CD4-positive, alpha-beta memory T cell (primary cell): ENCODE data around the gene CCDC201. TPM values are rescaled to one million over a fixed set of nuclear protein-coding genes. Genes with fewer than 3 reads are reported as not detected.
"Not testable (repeated sequence)": the region's sequence is repeated elsewhere in the genome, so short reads cannot be mapped to it uniquely, and the experiment has no call there.

Experiments
- CTCF ChIA-PET: fragments of 350-600 bp; sonication (Branson Sonifier 250); formaldehyde crosslinking; loops from one replicate; lab custom pipeline; 2021; ENCODE audit warnings: inconsistent platforms; ENCODE audit not compliant: partially characterized antibody; lab: Charles Lee
- POLR2A ChIA-PET: fragments of 350-600 bp; sonication (Branson Sonifier 250); formaldehyde crosslinking; loops from one replicate; lab custom pipeline; 2021; ENCODE audit not compliant: partially characterized antibody; lab: Charles Lee
- DNase-seq, 5 donors: peaks; one replicate each; pipeline versions ENCODE4 v3.0.0 to v3.0.0-alpha.2; 2020 to 2022; ENCODE audit warnings: mixed read lengths in 1 of 5
- H3K27ac ChIP-seq: one replicate; pipeline ENCODE4 v1.7.0; 2013; ENCODE audit warnings: low read depth, low read length
- H3K27me3 ChIP-seq: 2 replicates; pipeline ENCODE4 v1.7.0; 2013; ENCODE audit warnings: mild to moderate bottlenecking, low read length, moderate library complexity; ENCODE audit not compliant: insufficient read depth
- H3K36me3 ChIP-seq: 2 replicates; pipeline ENCODE4 v1.7.0; 2013; ENCODE audit warnings: mild to moderate bottlenecking, low read length, moderate library complexity; ENCODE audit not compliant: insufficient read depth
- H3K4me1 ChIP-seq: 2 replicates; pipeline ENCODE4 v1.7.0; 2013; ENCODE audit warnings: mild to moderate bottlenecking, low read length, moderate library complexity; ENCODE audit not compliant: insufficient read depth
- H3K4me3 ChIP-seq, 2 donors: one replicate each; pipeline ENCODE4 v1.7.0; 2013; ENCODE audit warnings: low read length in 2 of 2, mild to moderate bottlenecking in 1 of 2
- H3K9me3 ChIP-seq, 2 donors: one replicate each; pipeline ENCODE4 v1.7.0; 2013; ENCODE audit warnings: low read length in 2 of 2, control low read depth in 1 of 2; ENCODE audit not compliant: control insufficient read depth in 1 of 2
- H3K27ac Mint-ChIP-seq, 7 donors: one replicate each; pipeline ENCODE4 v1.8.0; 2020 to 2021; ENCODE audit warnings: mixed read lengths in 7 of 7, mild to moderate bottlenecking in 6 of 7, inconsistent platforms in 3 of 7, moderate library complexity in 3 of 7
- H3K27me3 Mint-ChIP-seq, 2 donors: one replicate each; pipeline ENCODE4 v1.8.0; 2020 to 2021; ENCODE audit warnings: mixed read lengths in 2 of 2
- H3K36me3 Mint-ChIP-seq, 2 donors: one replicate each; pipeline ENCODE4 v1.8.0; 2020 to 2021; ENCODE audit warnings: mixed read lengths in 2 of 2, inconsistent platforms in 1 of 2, mild to moderate bottlenecking in 1 of 2
- H3K4me1 Mint-ChIP-seq, 4 donors: one replicate each; pipeline ENCODE4 v1.8.0; 2020 to 2021; ENCODE audit warnings: mixed read lengths in 4 of 4, mild to moderate bottlenecking in 1 of 4
- H3K4me3 Mint-ChIP-seq, 8 donors: one replicate each; pipeline ENCODE4 v1.8.0; 2020 to 2021; ENCODE audit warnings: mixed read lengths in 8 of 8, mild to moderate bottlenecking in 7 of 8, moderate library complexity in 6 of 8, inconsistent platforms in 3 of 8
- H3K9me3 Mint-ChIP-seq, 8 donors: one replicate each; pipeline ENCODE4 v1.8.0; 2020 to 2021; ENCODE audit warnings: mixed read lengths in 8 of 8, mild to moderate bottlenecking in 5 of 8, inconsistent platforms in 3 of 8, moderate library complexity in 1 of 8
- intact Hi-C: fragments of 100-400 bp; cut with micrococcal nuclease; formaldehyde crosslinking; loops from one replicate; pipeline ENCODE4 v1.15.1; 2023
- polyA plus RNA-seq, 2 donors: library from polyadenylated mRNA; unstranded; fragments of 300-500 nt; fragmentation: Illumina TruSeq; gene quantifications; one replicate each; pipeline ENCODE4 v1.2.3, GENCODE V29; 2021
- total RNA-seq, 2 experiments: library from RNA; stranded (reverse); gene quantifications; one replicate each; pipeline ENCODE4 v1.2.3, GENCODE V29; 2021

Gene CCDC201
- total and polyA plus RNA-seq, 4 experiments from 2014 or later: not detected

GRCh38 chr7:45832433-45833177 is 40.3 kb downstream of the CCDC201 start:
- intact Hi-C loops, H3K4me1 ChIP-seq, H3K4me1 Mint-ChIP-seq: not testable (repeated sequence)

GRCh38 chr7:45829846-45830245 is 43.0 kb downstream of the CCDC201 start:
- H3K27me3 ChIP-seq, H3K4me1 ChIP-seq, H3K36me3 Mint-ChIP-seq, DNase-seq, H3K4me1 Mint-ChIP-seq, H3K9me3 ChIP-seq, H3K27me3 Mint-ChIP-seq, CTCF ChIA-PET, H3K27ac ChIP-seq, H3K4me3 ChIP-seq, H3K36me3 ChIP-seq, H3K4me3 Mint-ChIP-seq, POLR2A ChIA-PET, H3K9me3 Mint-ChIP-seq, intact Hi-C loops, H3K27ac Mint-ChIP-seq: not testable (repeated sequence)

More at GRCh38 chr7:45832433-45833177, 40.3 kb downstream of the CCDC201 start:
- H3K9me3 ChIP-seq, CTCF ChIA-PET, DNase-seq, H3K4me3 Mint-ChIP-seq, H3K4me3 ChIP-seq, H3K36me3 Mint-ChIP-seq, H3K27ac ChIP-seq, H3K27me3 Mint-ChIP-seq, H3K27ac Mint-ChIP-seq, POLR2A ChIA-PET, H3K27me3 ChIP-seq, H3K9me3 Mint-ChIP-seq, H3K36me3 ChIP-seq: not testable (repeated sequence)

- H3K27ac Mint-ChIP-seq, DNase-seq, H3K9me3 Mint-ChIP-seq, CTCF ChIA-PET, H3K4me3 Mint-ChIP-seq, intact Hi-C loops, H3K27me3 ChIP-seq, H3K4me1 Mint-ChIP-seq, H3K36me3 Mint-ChIP-seq, POLR2A ChIA-PET, H3K9me3 ChIP-seq, H3K27me3 Mint-ChIP-seq, H3K4me3 ChIP-seq, H3K36me3 ChIP-seq, H3K4me1 ChIP-seq, H3K27ac ChIP-seq: not testable (repeated sequence)
These were observed 45.2 kb downstream of the CCDC201 start for GRCh38 chr7:45827731-45828130.

- H3K27ac Mint-ChIP-seq, H3K4me3 Mint-ChIP-seq, H3K9me3 Mint-ChIP-seq, H3K27ac ChIP-seq, H3K4me1 Mint-ChIP-seq, H3K36me3 Mint-ChIP-seq, intact Hi-C loops, H3K4me1 ChIP-seq, POLR2A ChIA-PET, DNase-seq, H3K4me3 ChIP-seq, H3K27me3 Mint-ChIP-seq, CTCF ChIA-PET, H3K27me3 ChIP-seq, H3K36me3 ChIP-seq, H3K9me3 ChIP-seq: not testable (repeated sequence)
These were observed 46.3 kb downstream of the CCDC201 start for GRCh38 chr7:45826550-45826949.

- intact Hi-C loops, H3K27me3 Mint-ChIP-seq, H3K36me3 Mint-ChIP-seq, CTCF ChIA-PET, DNase-seq, H3K27ac ChIP-seq, H3K4me1 ChIP-seq, H3K27me3 ChIP-seq, H3K4me3 Mint-ChIP-seq, H3K27ac Mint-ChIP-seq, H3K9me3 Mint-ChIP-seq, H3K36me3 ChIP-seq, H3K4me3 ChIP-seq, POLR2A ChIA-PET, H3K9me3 ChIP-seq, H3K4me1 Mint-ChIP-seq: not testable (repeated sequence)
These were observed 54.1 kb downstream of the CCDC201 start for GRCh38 chr7:45818763-45819162.

- intact Hi-C loops, H3K4me3 Mint-ChIP-seq, DNase-seq, H3K4me1 ChIP-seq, H3K4me1 Mint-ChIP-seq, H3K36me3 Mint-ChIP-seq, H3K4me3 ChIP-seq, POLR2A ChIA-PET, H3K36me3 ChIP-seq, H3K9me3 ChIP-seq, H3K27me3 Mint-ChIP-seq, H3K27me3 ChIP-seq, H3K27ac Mint-ChIP-seq, H3K27ac ChIP-seq, CTCF ChIA-PET, H3K9me3 Mint-ChIP-seq: not testable (repeated sequence)
These were observed 55.0 kb downstream of the CCDC201 start for GRCh38 chr7:45817913-45818312.

- CTCF ChIA-PET, H3K4me1 ChIP-seq, POLR2A ChIA-PET, H3K9me3 Mint-ChIP-seq, H3K4me3 ChIP-seq, H3K36me3 Mint-ChIP-seq, H3K4me3 Mint-ChIP-seq, H3K4me1 Mint-ChIP-seq, intact Hi-C loops, H3K27ac ChIP-seq, H3K27me3 Mint-ChIP-seq, H3K36me3 ChIP-seq, DNase-seq, H3K27me3 ChIP-seq, H3K9me3 ChIP-seq: not testable (repeated sequence)
- H3K27ac Mint-ChIP-seq: peak overlapping the region in 1 of 7 donors; percentile 57
These were observed 55.9 kb downstream of the CCDC201 start for GRCh38 chr7:45817016-45817415.
